SJCRH30 (cell line): ENCODE results near the gene MDGA2. TPM values are rescaled to one million over a fixed set of nuclear protein-coding genes. Genes with fewer than 3 reads are reported as not detected.
"Not testable (repeated sequence)": the region's sequence is repeated elsewhere in the genome, so short reads cannot be mapped to it uniquely, and the experiment has no call there.

ENCODE experiments used
- DNase-seq, 2 experiments: peaks; one replicate each; pipeline ENCODE4 v3.0.0-alpha.2; 2015 to 2020
- H3K27ac ChIP-seq: fragments of 250-450 bp; sonication (Bioruptor Pico); 2 replicates; pipeline ENCODE4 v1.5.1; 2020; ENCODE audit warnings: mild to moderate bottlenecking, moderate library complexity
- H3K27me3 ChIP-seq: fragments of 250-450 bp; sonication (Bioruptor Pico); 2 replicates; pipeline ENCODE4 v1.5.1; 2020; ENCODE audit warnings: mild to moderate bottlenecking, moderate library complexity
- H3K36me3 ChIP-seq: fragments of 250-450 bp; sonication (Bioruptor Pico); 2 replicates; pipeline ENCODE4 v1.5.1; 2020; ENCODE audit warnings: mild to moderate bottlenecking, moderate library complexity
- H3K4me1 ChIP-seq: fragments of 250-450 bp; sonication (Bioruptor Pico); 2 replicates; pipeline ENCODE4 v1.5.1; 2020; ENCODE audit warnings: mild to moderate bottlenecking, moderate library complexity
- H3K4me3 ChIP-seq: fragments of 250-450 bp; sonication (Bioruptor Pico); 2 replicates; pipeline ENCODE4 v1.5.1; 2020; ENCODE audit warnings: mild to moderate bottlenecking, moderate library complexity
- H3K9me3 ChIP-seq: fragments of 250-450 bp; sonication (Bioruptor Pico); replicated peaks from 2 replicates; pipeline ENCODE4 v1.5.1; 2020; ENCODE audit warnings: mild to moderate bottlenecking, moderate library complexity
- total RNA-seq: library from RNA; depleted of rRNA; stranded (reverse); fragments of >200 nt; shearing (Covaris generic); gene quantifications from 2 replicates; pipeline ENCODE4 v1.2.3, GENCODE V29; 2014

The MDGA2 gene
- total RNA-seq, 1 experiment from 2014 or later: 1.9 TPM

GRCh38 chr14:47277703-47278102, 397.7 kb downstream of the MDGA2 start:
- Histone ChIP-seq H3K4me3 (no peak overlapping the region), H3K9me3 (no peaks in the 10 kb centered on the region; the same call in 1 of the 2 replicates), H3K27me3 (no peaks in the 10 kb centered on the region), H3K36me3 (no peaks in the 10 kb centered on the region), H3K27ac (no peak overlapping the region), H3K4me1 (no peaks in the 10 kb centered on the region)
- DNase-seq: no peak

- H3K9me3 ChIP-seq: no peaks in the 10 kb centered on the region; the same call in 1 of the 2 replicates
- no peak overlapping the region for H3K27ac ChIP-seq
- no peaks in the 10 kb centered on the region for H3K27me3 ChIP-seq
- no peak for DNase-seq
- no peaks in the 10 kb centered on the region for H3K4me1 ChIP-seq
- H3K36me3 ChIP-seq: no peaks in the 10 kb centered on the region
- H3K4me3 ChIP-seq: no peak overlapping the region
Observed at GRCh38 chr14:47276931-47277330, 398.5 kb downstream of the MDGA2 start.

GRCh38 chr14:47273939-47274338, 401.5 kb downstream of the MDGA2 start:
- Histone ChIP-seq H3K27me3 (no peaks in the 10 kb centered on the region), H3K36me3 (no peaks in the 10 kb centered on the region), H3K9me3 (no peaks in the 10 kb centered on the region; the same call in 1 of the 2 replicates), H3K4me3 (no peak overlapping the region), H3K27ac (no peak overlapping the region), H3K4me1 (no peaks in the 10 kb centered on the region)
- no peak for DNase-seq

- Histone ChIP-seq H3K36me3 (no peaks in the 10 kb centered on the region), H3K27ac (no peak overlapping the region), H3K9me3 (no peaks in the 10 kb centered on the region), H3K4me3 (no peak overlapping the region), H3K27me3 (no peaks in the 10 kb centered on the region), H3K4me1 (no peaks in the 10 kb centered on the region)
- DNase-seq: no peak
Observed at GRCh38 chr14:47270715-47271114, 404.7 kb downstream of the MDGA2 start.

- no peak for DNase-seq
- Histone ChIP-seq H3K4me3 (no peak overlapping the region), H3K9me3 (no peaks in the 10 kb centered on the region), H3K27me3 (no peaks in the 10 kb centered on the region), H3K36me3 (no peaks in the 10 kb centered on the region), H3K4me1 (no peaks in the 10 kb centered on the region), H3K27ac (no peak overlapping the region)
Observed at GRCh38 chr14:47269756-47270492, 405.5 kb downstream of the MDGA2 start.

GRCh38 chr14:47264842-47265241, 410.6 kb downstream of the MDGA2 start:
- no peaks in the 10 kb centered on the region for H3K27me3 ChIP-seq
- H3K4me3 ChIP-seq: no peak overlapping the region
- H3K4me1 ChIP-seq: no peaks in the 10 kb centered on the region
- no peak overlapping the region for H3K27ac ChIP-seq
- DNase-seq: no peak
- no peaks in the 10 kb centered on the region for H3K36me3 ChIP-seq
- no peaks in the 10 kb centered on the region for H3K9me3 ChIP-seq

- Histone ChIP-seq H3K27ac (no peak overlapping the region), H3K4me1 (no peaks in the 10 kb centered on the region), H3K36me3 (no peaks in the 10 kb centered on the region), H3K27me3 (no peaks in the 10 kb centered on the region), H3K4me3 (no peak overlapping the region), H3K9me3 (no peaks in the 10 kb centered on the region)
- no peak for DNase-seq
Observed at GRCh38 chr14:47262801-47263200, 412.6 kb downstream of the MDGA2 start.

- no peak overlapping the region for H3K4me3 ChIP-seq
- no peaks in the 10 kb centered on the region for H3K27me3 ChIP-seq
- no peaks in the 10 kb centered on the region for H3K4me1 ChIP-seq
- no peaks in the 10 kb centered on the region for H3K36me3 ChIP-seq
- H3K27ac ChIP-seq: no peak overlapping the region
- DNase-seq: no peak
- H3K9me3 ChIP-seq: no peaks in the 10 kb centered on the region
Observed at GRCh38 chr14:47261350-47261749, 414.1 kb downstream of the MDGA2 start.

GRCh38 chr14:47259796-47260195, 415.6 kb downstream of the MDGA2 start:
- DNase-seq: no peak
- Histone ChIP-seq H3K36me3 (no peaks in the 10 kb centered on the region), H3K4me3 (no peak overlapping the region), H3K4me1 (no peaks in the 10 kb centered on the region), H3K27ac (no peak overlapping the region), H3K27me3 (no peaks in the 10 kb centered on the region), H3K9me3 (no peaks in the 10 kb centered on the region)

- Histone ChIP-seq H3K4me3 (no peak overlapping the region), H3K27ac (no peak overlapping the region), H3K27me3 (no peaks in the 10 kb centered on the region), H3K36me3 (no peaks in the 10 kb centered on the region), H3K9me3 (no peaks in the 10 kb centered on the region), H3K4me1 (no peaks in the 10 kb centered on the region)
- DNase-seq: no peak
Observed at GRCh38 chr14:47257013-47257412, 418.4 kb downstream of the MDGA2 start.

GRCh38 chr14:47252802-47253201, 422.6 kb downstream of the MDGA2 start:
- Histone ChIP-seq H3K4me1 (no peaks in the 10 kb centered on the region), H3K4me3 (no peak overlapping the region), H3K27me3 (no peaks in the 10 kb centered on the region), H3K9me3 (no peaks in the 10 kb centered on the region), H3K27ac (no peak overlapping the region), H3K36me3 (no peaks in the 10 kb centered on the region)
- DNase-seq: no peak

- no peak overlapping the region for H3K27ac ChIP-seq
- H3K4me3 ChIP-seq: no peak overlapping the region
Observed at GRCh38 chr14:47246367-47246766, 429.0 kb downstream of the MDGA2 start.

GRCh38 chr14:47242579-47242978, 432.8 kb downstream of the MDGA2 start:
- H3K4me1 ChIP-seq, H3K27ac ChIP-seq, DNase-seq, H3K27me3 ChIP-seq, H3K4me3 ChIP-seq, H3K36me3 ChIP-seq, H3K9me3 ChIP-seq: not testable (repeated sequence)

More at GRCh38 chr14:47246367-47246766, 429.0 kb downstream of the MDGA2 start:
- no peak for DNase-seq
- Histone ChIP-seq H3K36me3 (no peaks in the 10 kb centered on the region), H3K9me3 (no peaks in the 10 kb centered on the region), H3K27me3 (no peaks in the 10 kb centered on the region), H3K4me1 (no peaks in the 10 kb centered on the region)

- H3K9me3 ChIP-seq: no peaks in the 10 kb centered on the region
- H3K4me3 ChIP-seq: no peak overlapping the region
- no peak overlapping the region for H3K27ac ChIP-seq
- peak in 1 of 2 experiments; percentile 33 for DNase-seq
- peaks cover 5% of the 10 kb centered on the region; the same call in 1 of the 2 replicates for H3K4me1 ChIP-seq
- no peaks in the 10 kb centered on the region for H3K27me3 ChIP-seq
- no peaks in the 10 kb centered on the region for H3K36me3 ChIP-seq
Observed at GRCh38 chr14:47240748-47241437, 434.5 kb downstream of the MDGA2 start.

GRCh38 chr14:47235619-47236018, 439.8 kb downstream of the MDGA2 start:
- no peaks in the 10 kb centered on the region for H3K4me1 ChIP-seq
- H3K27me3 ChIP-seq: no peaks in the 10 kb centered on the region
- DNase-seq: no peak
- no peaks in the 10 kb centered on the region for H3K36me3 ChIP-seq
- no peak overlapping the region for H3K4me3 ChIP-seq
- no peaks in the 10 kb centered on the region for H3K9me3 ChIP-seq
- no peak overlapping the region for H3K27ac ChIP-seq
